Left colon (tissue), 2 donors: Measurements from ENCODE around the gene ADD2. TPM values are rescaled to one million over a fixed set of nuclear protein-coding genes. Genes with fewer than 3 reads are reported as not detected.

ENCODE experiments used
- ATAC-seq: fragments of 200-7000 bp; cut with Tn5 transposase; one replicate; pipeline ENCODE4 v1.9.1; 2020; ENCODE audit warnings: mild to moderate bottlenecking, moderate library complexity
- DNase-seq, 2 donors: peaks; one replicate each; pipeline ENCODE4 v3.0.0-alpha.2; 2020
- intact Hi-C, 2 donors: fragments of 100-400 bp; cut with DNase I in 1 of 2; cut with micrococcal nuclease in 1 of 2; formaldehyde crosslinking; loops; one replicate each; pipeline versions ENCODE4 v1.11.2 to v1.14.0; 2022; cut with DNase I, micrococcal nuclease
- total RNA-seq, 2 donors: library from RNA; stranded (reverse); fragmentation: NEBNext Ultra II Directional; extraction: Animal tissue kit (Norgen Biotek cat#: 25700); gene quantifications; one replicate each; pipeline ENCODE4 v1.2.1, GENCODE V29; 2021
- donor health status: DM: no; HTN: no; CAD: no.
- donor health status: DM: yes; HTN: yes; CAD: no.

Gene ADD2
- total RNA-seq, 2 donors from 2014 or later, result 0.21 to 0.61 TPM

GRCh38 chr2:70686577-70687460, 81.2 kb downstream of the ADD2 start:
- intact Hi-C loops, result no loop called here
- DNase-seq, result no peak
- ATAC-seq, result no peak

DNA sequence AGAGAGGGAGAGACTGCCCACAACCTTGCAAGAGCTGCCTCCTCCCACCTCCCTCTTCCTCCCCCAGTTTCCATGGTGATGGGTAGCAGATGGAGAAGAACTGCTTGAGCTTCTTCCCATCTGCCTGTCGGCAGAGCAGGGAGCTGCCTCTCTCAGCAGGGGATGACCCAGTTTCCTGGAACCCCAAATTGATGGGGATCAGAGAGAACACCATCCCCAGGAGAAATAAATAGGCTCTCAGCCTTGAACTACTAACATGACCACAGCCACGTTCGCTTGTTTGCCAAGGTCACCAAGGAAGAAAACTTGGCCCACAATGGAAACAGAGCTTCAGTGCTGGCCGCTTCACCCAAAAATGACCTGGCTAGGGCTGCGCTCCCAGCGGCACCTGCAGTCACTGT, 82.2 kb downstream of the ADD2 start:
- ATAC-seq (no peak), DNase-seq (no peak)
- intact Hi-C loops, result no loop called here

- intact Hi-C loops, result no loop called here
- ATAC-seq (no peak), DNase-seq (no peak)
These were observed 83.0 kb downstream of the ADD2 start for GRCh38 chr2:70684846-70685622.

DNA sequence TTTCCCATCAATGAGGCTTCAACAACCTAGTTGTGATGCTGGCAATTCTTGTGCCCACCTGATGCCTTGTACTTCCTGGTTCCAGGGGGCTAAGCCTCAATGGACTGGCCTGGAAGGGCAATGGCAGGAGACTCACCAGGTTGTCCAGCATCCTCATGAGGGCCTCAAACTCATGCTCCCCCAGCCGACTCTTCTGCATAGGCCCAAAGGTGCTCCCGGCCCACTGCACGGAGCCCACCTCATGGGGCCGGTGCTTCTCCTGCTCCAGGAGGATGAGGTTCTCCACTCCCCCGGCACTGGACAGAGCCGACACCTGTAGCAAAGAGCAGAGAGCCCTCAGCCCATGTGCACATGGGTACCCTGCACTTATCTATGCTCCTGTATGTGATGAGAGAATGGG, 84.5 kb downstream of the ADD2 start:
- DNase-seq (no peak), ATAC-seq (no peak)
- intact Hi-C loops, result no loop called here

- intact Hi-C loops, result no loop called here
- ATAC-seq, result no peak
These were observed 87.3 kb downstream of the ADD2 start for GRCh38 chr2:70680735-70681134.

GRCh38 chr2:70679259-70679658, 88.7 kb downstream of the ADD2 start:
- intact Hi-C loops, result no loop called here
- DNase-seq, result no peak
- no peak for ATAC-seq

More at GRCh38 chr2:70680735-70681134, 87.3 kb downstream of the ADD2 start:
- no peak for DNase-seq

DNA sequence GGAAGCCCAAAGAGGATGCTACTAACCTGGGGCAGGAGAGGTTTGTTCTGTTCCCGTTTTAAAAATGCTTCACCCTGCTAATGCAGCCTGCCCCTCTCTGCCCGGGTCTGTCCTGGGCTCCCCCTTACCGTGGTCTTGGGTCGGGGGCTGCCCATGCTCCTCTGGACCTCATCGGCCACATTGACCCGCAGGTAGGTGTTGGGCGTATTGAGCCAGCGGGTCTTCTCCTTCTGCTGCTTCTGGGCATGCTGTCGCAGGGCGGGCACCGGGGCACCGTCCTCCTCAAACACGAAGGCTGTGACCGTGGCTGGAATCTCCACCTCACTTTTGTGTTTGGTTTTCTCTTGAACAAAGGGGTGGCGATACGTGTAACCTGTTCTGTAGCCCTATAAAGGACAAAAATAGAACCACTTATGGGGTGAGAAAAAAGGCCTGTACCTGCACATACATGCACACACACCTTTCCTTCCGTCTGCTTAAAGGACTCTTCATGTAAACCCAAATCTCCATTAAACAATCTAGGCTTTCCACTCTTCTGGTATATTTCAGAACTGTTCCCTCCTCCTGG, 89.3 kb downstream of the ADD2 start:
- DNase-seq, result no peak
- no peak for ATAC-seq
- intact Hi-C loops, result no loop called here

- intact Hi-C loops, result no loop called here
- DNase-seq, result no peak
- no peak for ATAC-seq
These were observed 91.5 kb downstream of the ADD2 start for GRCh38 chr2:70676301-70677035.

DNA sequence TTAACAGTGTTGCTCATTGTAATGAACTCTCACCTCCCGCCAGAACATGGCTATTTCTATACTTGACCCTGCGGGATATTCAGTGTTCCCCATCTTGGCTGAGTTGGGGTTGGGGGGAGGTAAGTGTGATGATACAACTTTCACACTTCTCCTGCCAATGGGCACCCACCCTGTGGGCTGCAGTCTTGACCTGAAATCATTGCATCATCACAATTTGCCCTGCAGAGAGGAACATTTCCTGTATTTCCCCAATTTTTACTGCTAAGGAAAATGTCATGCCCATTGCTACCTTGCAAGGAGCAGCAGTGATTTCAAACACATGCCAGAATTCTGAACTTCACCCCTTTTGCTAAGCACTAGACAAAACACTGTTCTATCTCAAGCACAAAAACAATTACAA, 92.1 kb downstream of the ADD2 start:
- ATAC-seq (no peak), DNase-seq (no peak)

GRCh38 chr2:70674636-70675430, 93.2 kb downstream of the ADD2 start:
- DNase-seq (no peak), ATAC-seq (no peak)
- intact Hi-C loops, result no loop called here

More for the DNA sequence above, 92.1 kb downstream of the ADD2 start:
- intact Hi-C loops, result no loop called here

- no peak for ATAC-seq
- DNase-seq, result no peak
These were observed 94.9 kb downstream of the ADD2 start for GRCh38 chr2:70673041-70673647.

DNA sequence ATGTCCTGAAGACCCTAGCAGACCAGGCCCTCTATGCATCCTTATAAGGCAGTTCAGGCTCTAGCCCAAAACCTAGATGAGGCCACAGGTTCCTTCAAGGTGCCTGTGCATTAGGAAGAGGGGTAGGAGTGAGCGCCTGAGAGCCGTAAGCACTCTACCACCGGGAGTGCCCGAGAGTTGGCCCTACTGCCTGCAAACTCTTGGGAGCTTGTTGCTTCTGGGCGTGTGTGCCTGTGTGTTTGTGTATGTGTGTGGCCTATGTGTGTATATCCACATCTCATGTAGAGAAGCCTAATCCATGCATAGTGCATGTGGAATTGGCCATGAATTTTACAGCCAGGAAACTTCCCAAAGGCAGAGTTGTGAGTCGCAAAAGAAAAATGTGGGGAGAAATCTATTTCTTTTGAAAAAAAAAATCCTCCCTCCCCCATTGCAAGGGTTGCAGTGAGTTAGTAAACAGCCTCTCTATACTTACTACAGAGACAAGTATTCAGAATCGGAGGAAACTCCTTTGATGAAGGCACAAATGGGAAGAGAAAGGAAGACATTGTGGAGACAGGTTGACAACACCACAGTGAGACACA, 96.8 kb downstream of the ADD2 start:
- intact Hi-C loops, result no loop called here
- ATAC-seq (no peak), DNase-seq (no peak)

More at GRCh38 chr2:70673041-70673647, 94.9 kb downstream of the ADD2 start:
- intact Hi-C loops, result no loop called here

DNA sequence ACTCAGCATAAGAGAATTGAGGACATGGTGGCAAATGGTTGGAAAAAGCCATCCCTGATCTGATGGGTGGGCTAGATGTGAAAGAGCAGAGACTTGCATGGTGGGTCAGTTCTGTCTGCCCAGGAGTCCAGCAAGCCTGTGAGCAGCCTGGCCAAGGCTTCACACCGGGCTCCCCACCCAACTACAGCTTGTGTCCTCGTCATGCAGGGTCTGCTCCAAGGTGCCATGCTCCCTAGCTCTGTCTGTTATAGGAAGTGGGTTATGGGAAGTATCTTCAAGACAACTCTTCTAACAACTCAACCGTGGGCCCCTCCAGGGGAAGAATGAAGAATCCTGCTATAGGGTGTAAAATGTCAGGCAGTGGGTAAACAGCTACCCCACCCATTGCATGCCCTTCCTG, 97.4 kb downstream of the ADD2 start:
- no peak for ATAC-seq
- no peak for DNase-seq
- intact Hi-C loops, result no loop called here

GRCh38 chr2:70670202-70670601, 97.8 kb downstream of the ADD2 start:
- ATAC-seq (no peak), DNase-seq (no peak)
- intact Hi-C loops, result no loop called here

GRCh38 chr2:70668911-70669310, 99.1 kb downstream of the ADD2 start:
- no peak for ATAC-seq
- no peak for DNase-seq

GRCh38 chr2:70668432-70668831, 99.6 kb downstream of the ADD2 start:
- intact Hi-C loops, result no loop called here
- no peak for ATAC-seq
- no peak for DNase-seq

More at GRCh38 chr2:70668911-70669310, 99.1 kb downstream of the ADD2 start:
- intact Hi-C loops, result no loop called here

GRCh38 chr2:70664525-70664924, 103.5 kb downstream of the ADD2 start:
- intact Hi-C loops, result no loop called here
- DNase-seq (no peak), ATAC-seq (no peak)

DNA sequence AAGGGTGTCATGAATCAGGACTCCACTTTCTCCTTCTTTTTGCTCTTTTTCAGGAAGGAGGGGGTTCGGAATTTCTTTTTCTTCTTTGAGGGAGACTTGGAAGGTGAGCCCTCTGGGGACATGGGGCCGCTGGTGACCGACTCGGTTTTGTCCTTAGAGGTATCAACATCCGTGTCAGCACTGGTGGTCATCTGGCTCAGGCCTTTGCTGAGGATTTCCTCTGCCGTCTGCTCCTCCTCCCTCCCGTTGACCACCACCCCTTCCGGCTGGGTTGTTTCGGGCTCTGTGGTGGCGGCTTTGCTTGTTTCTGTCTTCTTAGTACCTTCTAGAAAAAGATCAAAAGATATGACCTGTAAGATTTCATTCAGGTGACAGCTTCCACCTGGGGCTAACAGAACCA, 104.6 kb downstream of the ADD2 start:
- ATAC-seq, result no peak
- DNase-seq, result no peak
- intact Hi-C loops, result no loop called here
